BE2C (cell line): Measurements from ENCODE around the gene CALML4.

Experiments used
- DNase-seq: peaks from one replicate; pipeline ENCODE4 v3.0.0-alpha.2; 2020
- H3K27me3 ChIP-seq: fragments of 250-450 bp; sonication (Bioruptor Pico); 2 replicates; pipeline ENCODE4 v1.5.1; 2020; ENCODE audit warnings: mild to moderate bottlenecking
- H3K36me3 ChIP-seq: fragments of 250-450 bp; sonication (Bioruptor Pico); 2 replicates; pipeline ENCODE4 v1.5.1; 2020; ENCODE audit warnings: mild to moderate bottlenecking
- H3K4me1 ChIP-seq: fragments of 250-450 bp; sonication (Bioruptor Pico); 2 replicates; pipeline ENCODE4 v1.5.1; 2020
- H3K4me3 ChIP-seq: 2 replicates; pipeline ENCODE4 v1.5.1; 2011; ENCODE audit warnings: low read depth, low read length
- H3K9me3 ChIP-seq: fragments of 250-450 bp; sonication (Bioruptor Pico); 2 replicates; pipeline ENCODE4 v1.5.1; 2020
- CTCF ChIP-seq: IDR thresholded peaks from 2 replicates; pipeline ENCODE4 v1.5.1; 2012; ENCODE audit warnings: mild to moderate bottlenecking, low read depth, low read length

The CALML4 gene

GRCh38 chr15:68157074-68157473 is 48.1 kb downstream of the CALML4 start:
- H3K4me3 ChIP-seq, result no peak overlapping the region
- H3K4me1 ChIP-seq, result no peaks in the 10 kb centered on the region
- no peaks in the 10 kb centered on the region for H3K27me3 ChIP-seq
- H3K9me3 ChIP-seq, result no peaks in the 10 kb centered on the region
- peaks cover 6% of the 10 kb centered on the region for H3K36me3 ChIP-seq
- no peak for DNase-seq
- TF ChIP-seq CTCF, result no peak

- Histone ChIP-seq H3K36me3 (peaks cover 3% of the 10 kb centered on the region), H3K4me3 (no peak overlapping the region), H3K27me3 (no peaks in the 10 kb centered on the region), H3K9me3 (no peaks in the 10 kb centered on the region), H3K4me1 (no peaks in the 10 kb centered on the region)
- peak; percentile 55 for DNase-seq
- peak; percentile 87 for TF ChIP-seq CTCF
These were observed 50.1 kb downstream of the CALML4 start for GRCh38 chr15:68154923-68155559.

GRCh38 chr15:68152342-68152741 is 52.8 kb downstream of the CALML4 start:
- Histone ChIP-seq H3K4me3 (no peak overlapping the region), H3K36me3 (peaks cover 6% of the 10 kb centered on the region; the same call in 1 of the 2 replicates), H3K9me3 (no peaks in the 10 kb centered on the region), H3K4me1 (no peaks in the 10 kb centered on the region), H3K27me3 (no peaks in the 10 kb centered on the region)
- no peak for TF ChIP-seq CTCF
- no peak for DNase-seq

- no peak for DNase-seq
- H3K27me3 ChIP-seq, result no peaks in the 10 kb centered on the region
- H3K4me3 ChIP-seq, result no peak overlapping the region
- TF ChIP-seq CTCF, result no peak
- no peaks in the 10 kb centered on the region for H3K4me1 ChIP-seq
- no peaks in the 10 kb centered on the region for H3K9me3 ChIP-seq
- peaks cover 14% of the 10 kb centered on the region for H3K36me3 ChIP-seq
These were observed 53.9 kb downstream of the CALML4 start for GRCh38 chr15:68151277-68151676.

GRCh38 chr15:68150187-68150586 is 54.9 kb downstream of the CALML4 start:
- Histone ChIP-seq H3K36me3 (peaks cover 11% of the 10 kb centered on the region), H3K4me3 (no peak overlapping the region), H3K4me1 (no peaks in the 10 kb centered on the region), H3K9me3 (no peaks in the 10 kb centered on the region), H3K27me3 (no peaks in the 10 kb centered on the region)
- no peak for TF ChIP-seq CTCF
- no peak for DNase-seq

- no peak overlapping the region for H3K4me3 ChIP-seq
- DNase-seq, result no peak
- H3K4me1 ChIP-seq, result no peaks in the 10 kb centered on the region
- H3K27me3 ChIP-seq, result no peaks in the 10 kb centered on the region
- TF ChIP-seq CTCF, result no peak
- peaks cover 11% of the 10 kb centered on the region for H3K36me3 ChIP-seq
- no peaks in the 10 kb centered on the region for H3K9me3 ChIP-seq
These were observed 56.1 kb downstream of the CALML4 start for GRCh38 chr15:68149059-68149458.
